ENCODE measurements around the gene PSMC3. TPM values are rescaled to one million over a fixed set of nuclear protein-coding genes. Genes with fewer than 3 reads are reported as not detected.

Gene PSMC3
- total and polyA plus RNA-seq, 2 experiments from 2014 or later, result 103 to 142 TPM

DNA sequence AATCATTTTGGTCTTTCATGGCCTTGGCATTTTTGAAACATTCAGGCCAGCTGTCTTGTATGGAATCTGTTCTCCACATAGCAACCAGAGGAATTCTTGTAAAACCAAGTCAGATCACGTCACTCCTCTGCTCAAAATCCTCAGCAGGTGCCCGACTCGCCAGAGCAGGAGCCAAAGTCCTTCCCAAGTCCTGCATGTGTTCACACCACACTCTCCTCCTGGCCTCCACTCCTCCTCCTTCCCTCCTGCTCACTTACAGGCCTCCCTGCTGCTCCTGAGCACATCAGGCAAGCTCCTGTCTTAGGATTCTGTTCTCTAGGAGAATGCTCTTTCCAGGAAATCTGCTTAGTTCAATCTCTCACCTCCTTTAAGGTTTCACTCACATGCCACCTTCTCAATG, 6.9 kb upstream of the PSMC3 start:
- TF ChIP-seq EZH2 (IDR thresholded peaks at IDR 0.05; ENCODE audit: borderline replicate concordance) (no peak), EZH2phosphoT487 (IDR thresholded peaks at IDR 0.05; ENCODE audit: low read depth, severe bottlenecking, unreplicated experiment) (no peak)
- TF ChIP-seq, protein P1, sequence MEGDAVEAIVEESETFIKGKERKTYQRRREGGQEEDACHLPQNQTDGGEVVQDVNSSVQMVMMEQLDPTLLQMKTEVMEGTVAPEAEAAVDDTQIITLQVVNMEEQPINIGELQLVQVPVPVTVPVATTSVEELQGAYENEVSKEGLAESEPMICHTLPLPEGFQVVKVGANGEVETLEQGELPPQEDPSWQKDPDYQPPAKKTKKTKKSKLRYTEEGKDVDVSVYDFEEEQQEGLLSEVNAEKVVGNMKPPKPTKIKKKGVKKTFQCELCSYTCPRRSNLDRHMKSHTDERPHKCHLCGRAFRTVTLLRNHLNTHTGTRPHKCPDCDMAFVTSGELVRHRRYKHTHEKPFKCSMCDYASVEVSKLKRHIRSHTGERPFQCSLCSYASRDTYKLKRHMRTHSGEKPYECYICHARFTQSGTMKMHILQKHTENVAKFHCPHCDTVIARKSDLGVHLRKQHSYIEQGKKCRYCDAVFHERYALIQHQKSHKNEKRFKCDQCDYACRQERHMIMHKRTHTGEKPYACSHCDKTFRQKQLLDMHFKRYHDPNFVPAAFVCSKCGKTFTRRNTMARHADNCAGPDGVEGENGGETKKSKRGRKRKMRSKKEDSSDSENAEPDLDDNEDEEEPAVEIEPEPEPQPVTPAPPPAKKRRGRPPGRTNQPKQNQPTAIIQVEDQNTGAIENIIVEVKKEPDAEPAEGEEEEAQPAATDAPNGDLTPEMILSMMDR (IDR thresholded peaks at IDR 0.05; ENCODE audit: poor library complexity), result no peak
- no peak overlapping the region for H3K4me2 ChIP-seq
- peaks cover 9% of the 10 kb centered on the region for H3K4me1 ChIP-seq (ENCODE audit: insufficient read depth)

GRCh38 chr11:47431356-47432083, 5.3 kb upstream of the PSMC3 start:
- Histone ChIP-seq H2AFZ (no peak overlapping the region), H4K20me1 (ENCODE audit: insufficient read depth, poor library complexity, severe bottlenecking) (no peaks in the 10 kb centered on the region), H3K9me2 (replicated peaks; ENCODE audit: insufficient read depth) (no peaks in the 10 kb centered on the region), H3K9me3 (ENCODE audit: low read depth) (no peaks in the 10 kb centered on the region), H3K4me3 (no peak overlapping the region), H3K27ac (no peak overlapping the region), H3K27me3 (no peaks in the 10 kb centered on the region), H3K4me2 (no peak overlapping the region), H3K36me3 (replicated peaks; ENCODE audit: insufficient read depth, low read depth) (no peaks in the 10 kb centered on the region), H3K79me2 (no peaks in the 10 kb centered on the region), H3K4me1 (ENCODE audit: insufficient read depth) (no peaks in the 10 kb centered on the region)
- TF ChIP-seq, protein P1 (IDR thresholded peaks at IDR 0.05; ENCODE audit: poor library complexity), result no peak
- TF ChIP-seq EZH2phosphoT487 (IDR thresholded peaks at IDR 0.05; ENCODE audit: low read depth, severe bottlenecking, unreplicated experiment), result no peak
- TF ChIP-seq EZH2 (IDR thresholded peaks at IDR 0.05; ENCODE audit: borderline replicate concordance), result no peak
- no peak for DNase-seq (ENCODE audit: low spot score)
- WGBS (ENCODE audit: low lambda C conversion rate, missing lambda C conversion rate), result 89% methylated on average over 9 of the region's 9 CpGs

More for the DNA sequence above, 6.9 kb upstream of the PSMC3 start:
- Histone ChIP-seq H2AFZ (no peak overlapping the region), H3K27me3 (no peaks in the 10 kb centered on the region), H4K20me1 (ENCODE audit: insufficient read depth, poor library complexity, severe bottlenecking) (no peaks in the 10 kb centered on the region), H3K36me3 (replicated peaks; ENCODE audit: insufficient read depth, low read depth) (no peaks in the 10 kb centered on the region), H3K4me3 (no peak overlapping the region), H3K9me3 (ENCODE audit: low read depth) (no peaks in the 10 kb centered on the region), H3K79me2 (no peaks in the 10 kb centered on the region), H3K27ac (no peak overlapping the region), H3K9me2 (replicated peaks; ENCODE audit: insufficient read depth) (no peaks in the 10 kb centered on the region)
- DNase-seq (ENCODE audit: low spot score), result no peak
- WGBS (ENCODE audit: low lambda C conversion rate, missing lambda C conversion rate), result 56% methylated on average over 3 of the region's 3 CpGs

- H3K4me3 ChIP-seq, result no peak overlapping the region
- H3K4me1 ChIP-seq (ENCODE audit: insufficient read depth), result peaks cover 1% of the 10 kb centered on the region
- H3K9me3 ChIP-seq (ENCODE audit: low read depth), result no peaks in the 10 kb centered on the region
- no peaks in the 10 kb centered on the region for H4K20me1 ChIP-seq (ENCODE audit: insufficient read depth, poor library complexity, severe bottlenecking)
- peaks cover 5% of the 10 kb centered on the region for H3K79me2 ChIP-seq
- no peak for DNase-seq (ENCODE audit: low spot score)
- no peaks in the 10 kb centered on the region for H3K27me3 ChIP-seq
- H3K36me3 ChIP-seq (replicated peaks; ENCODE audit: insufficient read depth, low read depth), result no peaks in the 10 kb centered on the region
- H3K27ac ChIP-seq, result no peak overlapping the region
- H2AFZ ChIP-seq, result no peak overlapping the region
- H3K4me2 ChIP-seq, result no peak overlapping the region
- 79% methylated on average over 5 of the region's 5 CpGs for WGBS (ENCODE audit: low lambda C conversion rate, missing lambda C conversion rate)
- no peak for TF ChIP-seq EZH2 (IDR thresholded peaks at IDR 0.05; ENCODE audit: borderline replicate concordance)
- no peak for TF ChIP-seq EZH2phosphoT487 (IDR thresholded peaks at IDR 0.05; ENCODE audit: low read depth, severe bottlenecking, unreplicated experiment)
- no peaks in the 10 kb centered on the region for H3K9me2 ChIP-seq (replicated peaks; ENCODE audit: insufficient read depth)
Measured at GRCh38 chr11:47430524-47430923, 4.3 kb upstream of the PSMC3 start.

DNA sequence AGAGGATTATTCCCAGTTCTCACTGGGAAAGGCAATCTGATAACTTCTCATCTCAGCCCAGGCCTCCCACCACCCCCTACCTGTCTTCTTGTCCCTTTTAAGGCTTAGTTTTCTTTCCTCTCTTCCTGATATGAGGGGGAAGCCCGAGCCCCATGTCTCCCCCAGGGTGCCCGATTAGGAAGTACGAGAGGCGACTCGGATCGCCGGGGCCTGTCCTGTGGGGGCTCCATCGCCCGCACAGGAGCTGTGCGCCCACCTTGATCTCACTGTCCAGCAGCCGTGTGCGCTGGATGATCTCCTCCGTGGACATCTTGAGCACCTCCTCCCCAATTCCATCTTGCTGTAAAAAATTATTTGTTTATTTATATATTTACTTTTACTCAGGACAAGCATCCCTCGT, 628 bp downstream of the PSMC3 start:
- peak overlapping the region; percentile 76 for H3K4me3 ChIP-seq
- peak overlapping the region; percentile 80 for H2AFZ ChIP-seq
- H3K4me2 ChIP-seq, result peak overlapping the region; percentile 95
- no peak for TF ChIP-seq EZH2phosphoT487 (IDR thresholded peaks at IDR 0.05; ENCODE audit: low read depth, severe bottlenecking, unreplicated experiment)
- TF ChIP-seq, protein P1 (IDR thresholded peaks at IDR 0.05; ENCODE audit: poor library complexity), result no peak
- TF ChIP-seq EZH2 (IDR thresholded peaks at IDR 0.05; ENCODE audit: borderline replicate concordance), result no peak
- H3K36me3 ChIP-seq (replicated peaks; ENCODE audit: insufficient read depth, low read depth), result no peaks in the 10 kb centered on the region
- no peaks in the 10 kb centered on the region for H4K20me1 ChIP-seq (ENCODE audit: insufficient read depth, poor library complexity, severe bottlenecking)
- H3K9me3 ChIP-seq (ENCODE audit: low read depth), result no peaks in the 10 kb centered on the region
- 3% methylated on average over 14 of the region's 14 CpGs for WGBS (ENCODE audit: low lambda C conversion rate, missing lambda C conversion rate)
- H3K27ac ChIP-seq, result peak overlapping the region; percentile 94
- no peaks in the 10 kb centered on the region for H3K9me2 ChIP-seq (replicated peaks; ENCODE audit: insufficient read depth)
- H3K4me1 ChIP-seq (ENCODE audit: insufficient read depth), result peaks cover 9% of the 10 kb centered on the region
- DNase-seq (ENCODE audit: low spot score), result no peak
- no peaks in the 10 kb centered on the region for H3K27me3 ChIP-seq
- peaks cover 20% of the 10 kb centered on the region for H3K79me2 ChIP-seq
